ENCODE measurements around the gene DENND4A.
"Not testable (repeated sequence)": the region's sequence is repeated elsewhere in the genome, so short reads cannot be mapped to it uniquely, and the experiment has no call there.

DENND4A gene

DNA sequence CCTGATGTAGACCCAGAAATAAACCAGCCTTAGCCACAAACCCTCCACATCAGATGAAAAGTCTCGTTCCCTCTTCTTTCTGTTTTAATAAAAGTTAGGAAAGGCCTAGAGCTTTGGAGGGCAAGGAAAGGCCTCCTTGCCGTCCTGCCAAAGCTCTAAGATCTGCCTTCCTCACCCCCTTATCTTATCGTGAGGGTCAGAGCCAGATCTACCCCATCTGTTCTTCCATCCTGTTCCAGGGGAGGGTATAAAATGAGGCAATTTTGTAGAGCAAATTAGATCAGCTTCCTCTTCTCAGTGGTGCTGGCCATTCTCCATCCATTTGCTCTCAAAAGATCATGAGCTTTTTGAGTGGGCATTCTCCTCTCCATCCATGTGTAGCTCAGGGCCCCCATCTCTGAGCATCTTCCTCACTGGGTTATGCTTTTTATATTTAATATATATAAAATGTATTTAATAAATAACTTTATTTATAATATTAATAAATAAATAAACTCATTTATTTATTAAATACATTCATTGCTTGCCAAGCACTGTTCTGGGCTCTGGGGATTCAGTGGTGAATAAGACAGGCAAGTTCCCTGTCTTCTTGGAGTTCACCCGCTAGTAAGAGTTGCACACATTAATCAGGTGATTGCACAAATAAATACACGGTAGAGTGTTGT, 172.3 kb downstream of the DENND4A start:
- DNase-seq (ENCODE audit: low read depth), result no peak
- no peak for TF ChIP-seq CTCF (IDR thresholded peaks at IDR 0.05; ENCODE audit: insufficient read depth, low read depth, low read length, missing control alignments)
- no peak overlapping the region for H3K4me3 ChIP-seq (ENCODE audit: low read depth, low read length)

DNA sequence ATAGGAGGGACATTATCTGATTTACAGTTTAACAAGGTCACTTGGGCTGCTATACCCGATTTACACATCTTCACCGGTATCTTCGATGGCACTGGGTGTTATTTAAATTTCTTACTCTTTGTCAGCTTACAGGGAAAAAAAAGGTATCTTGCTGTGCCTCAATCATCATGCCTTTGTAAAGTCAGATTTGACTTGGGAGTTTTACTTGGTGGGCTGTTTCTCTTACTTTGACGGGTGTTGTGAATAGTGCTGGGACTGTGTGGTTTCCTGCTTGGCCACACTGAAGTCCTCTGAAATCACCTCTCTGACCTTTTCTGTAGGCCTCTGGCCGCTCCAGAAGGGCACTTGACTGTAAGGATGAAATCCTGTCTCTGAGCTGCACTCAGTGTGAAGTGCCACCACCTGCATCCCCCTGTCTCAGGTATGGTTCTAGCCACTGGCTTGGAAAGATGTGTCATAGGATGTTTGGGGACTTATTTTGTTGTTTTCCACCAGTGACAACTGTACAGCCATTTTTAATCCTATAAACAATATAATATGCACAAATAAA, 173.5 kb downstream of the DENND4A start:
- H3K4me3 ChIP-seq (ENCODE audit: low read depth, low read length), result no peak overlapping the region
- no peak for DNase-seq (ENCODE audit: low read depth)
- no peak for TF ChIP-seq CTCF (IDR thresholded peaks at IDR 0.05; ENCODE audit: insufficient read depth, low read depth, low read length, missing control alignments)

DNA sequence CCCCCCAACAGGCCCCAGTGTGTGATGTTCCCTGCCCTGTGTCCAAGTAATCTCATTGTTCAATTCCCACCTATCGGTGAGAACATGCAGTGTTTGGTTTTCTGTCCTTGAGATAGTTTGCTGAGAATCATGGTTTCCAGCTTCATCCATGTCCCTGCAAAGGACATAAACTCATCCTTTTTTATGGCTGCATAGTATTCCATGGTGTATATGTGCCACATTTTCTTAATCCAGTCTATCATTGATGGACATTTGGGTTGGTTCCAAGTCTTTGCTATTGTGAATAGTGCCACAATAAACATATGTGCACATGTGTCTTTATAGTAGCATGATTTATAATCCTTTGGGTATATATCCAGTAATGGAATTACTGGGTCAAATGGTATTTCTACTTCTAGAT, 176.2 kb downstream of the DENND4A start:
- H3K4me3 ChIP-seq (ENCODE audit: low read depth, low read length); DNase-seq (ENCODE audit: low read depth): not testable (repeated sequence)

DNA sequence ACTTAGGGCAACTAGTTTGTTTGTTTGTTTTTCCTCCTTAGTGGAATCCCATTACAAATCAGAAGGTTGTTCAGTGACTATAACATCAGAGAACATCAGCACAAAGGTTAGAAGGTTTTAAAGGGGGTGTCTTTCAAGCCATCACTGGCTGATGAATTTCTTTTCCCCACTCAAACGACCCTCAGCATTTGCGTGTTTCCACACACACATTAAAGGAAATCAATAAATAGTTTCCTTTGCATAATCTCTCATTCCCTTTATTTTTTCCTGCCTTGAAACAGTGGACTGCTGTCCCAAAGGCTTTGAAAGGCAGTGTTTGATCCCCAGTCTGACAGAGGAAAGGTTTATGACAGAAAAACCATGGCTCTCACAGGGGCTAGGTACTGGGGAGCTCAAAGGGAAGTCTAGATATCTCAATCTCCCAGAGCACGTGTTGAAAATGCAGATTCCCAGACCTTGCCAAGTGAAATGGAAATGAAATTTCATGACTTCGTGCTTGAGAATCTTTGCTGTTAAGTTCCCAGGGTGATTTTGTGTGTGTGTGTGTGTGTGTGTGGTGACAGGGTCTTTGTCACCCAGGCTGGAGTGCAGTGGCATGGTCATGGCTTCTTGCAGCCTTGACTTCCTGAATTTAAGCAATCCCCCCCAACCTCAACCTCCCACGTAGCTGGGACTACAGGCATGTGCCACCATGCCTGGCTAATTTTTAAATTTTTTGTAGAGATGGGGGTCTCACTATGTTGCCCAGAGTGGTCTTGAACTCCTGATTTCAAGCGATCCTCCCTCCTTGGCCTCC, 178.9 kb downstream of the DENND4A start:
- DNase-seq (ENCODE audit: low read depth), result no peak
- H3K4me3 ChIP-seq (ENCODE audit: low read depth, low read length), result no peak overlapping the region
- TF ChIP-seq CTCF (IDR thresholded peaks at IDR 0.05; ENCODE audit: insufficient read depth, low read depth, low read length, missing control alignments), result no peak

- no peak overlapping the region for H3K4me3 ChIP-seq (ENCODE audit: low read depth, low read length)
- TF ChIP-seq CTCF (IDR thresholded peaks at IDR 0.05; ENCODE audit: insufficient read depth, low read depth, low read length, missing control alignments), result no peak
- no peak for DNase-seq (ENCODE audit: low read depth)
Measured at GRCh38 chr15:65612616-65612946, 179.5 kb downstream of the DENND4A start.

- DNase-seq (ENCODE audit: low read depth), result peak; percentile 21
- peak overlapping the region; percentile 95 for H3K4me3 ChIP-seq (ENCODE audit: low read depth, low read length)
- TF ChIP-seq CTCF (IDR thresholded peaks at IDR 0.05; ENCODE audit: insufficient read depth, low read depth, low read length, missing control alignments), result no peak
Measured at GRCh38 chr15:65611888-65612615, 180.0 kb downstream of the DENND4A start.
